ENCODE results near the gene SOX13. TPM values are rescaled to one million over a fixed set of nuclear protein-coding genes. Genes with fewer than 3 reads are reported as not detected.

SOX13 gene
- total and polyA plus RNA-seq, 9 of the 15 experiments (the other 6 are each of a cell fraction or from before 2014, with no cell fraction given) = 0.03 to 0.35 (median 0.06) TPM; not detected in 5

DNA sequence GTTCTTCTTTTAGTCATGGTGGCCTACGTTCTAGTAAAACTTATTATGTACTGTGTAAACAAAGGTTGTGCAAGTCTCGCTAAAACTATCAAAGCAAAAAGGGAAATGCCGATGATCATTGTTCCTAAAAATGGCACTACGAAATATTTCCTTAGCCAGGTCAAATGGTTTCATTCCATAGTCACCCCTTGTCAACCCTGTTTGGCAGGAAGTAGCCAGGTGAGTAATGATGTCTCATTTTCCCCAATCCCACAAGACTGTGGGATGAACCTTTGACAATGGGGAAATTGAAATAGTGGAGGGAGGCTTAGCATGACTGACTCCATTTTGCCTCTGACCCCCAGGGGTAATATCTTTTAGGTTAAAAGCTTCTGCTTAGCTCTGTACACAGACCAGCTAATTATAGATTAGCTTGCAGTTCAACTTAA lies 98.8 kb downstream of the SOX13 start (continued):
- TF ChIP-seq MCM7 (IDR thresholded peaks at IDR 0.05) (no peak), POLR2A (conservative IDR thresholded peaks at IDR 0.05) (no peak), EGR1 (conservative IDR thresholded peaks at IDR 0.05) (no peak), FOXJ3 (CRISPR knock-in tag; IDR thresholded peaks at IDR 0.05) (no peak), HMGN3 (IDR thresholded peaks at IDR 0.05; ENCODE audit: borderline replicate concordance, extremely low read depth, insufficient read length, low read depth, low read length) (no peak), BRF1 (IDR thresholded peaks at IDR 0.05; ENCODE audit: borderline replicate concordance, extremely low read depth, insufficient read length) (no peak), GATAD2A (IDR thresholded peaks at IDR 0.05) (no peak), MEIS2 (IDR thresholded peaks at IDR 0.05; ENCODE audit: partially characterized antibody) (no peak), FOSL1 (tag; conservative IDR thresholded peaks at IDR 0.05) (no peak), XRCC3 (IDR thresholded peaks at IDR 0.05) (no peak), TARDBP (IDR thresholded peaks at IDR 0.05) (no peak), SREBF2 (CRISPR knock-in tag; IDR thresholded peaks at IDR 0.05) (no peak), PRMT5 (CRISPR knock-in tag; IDR thresholded peaks at IDR 0.05) (no peak), SIRT6 (IDR thresholded peaks at IDR 0.05; ENCODE audit: low read depth, low read length) (no peak), ZC3H8 (IDR thresholded peaks at IDR 0.05) (no peak)
- TF ChIP-seq, protein P1, sequence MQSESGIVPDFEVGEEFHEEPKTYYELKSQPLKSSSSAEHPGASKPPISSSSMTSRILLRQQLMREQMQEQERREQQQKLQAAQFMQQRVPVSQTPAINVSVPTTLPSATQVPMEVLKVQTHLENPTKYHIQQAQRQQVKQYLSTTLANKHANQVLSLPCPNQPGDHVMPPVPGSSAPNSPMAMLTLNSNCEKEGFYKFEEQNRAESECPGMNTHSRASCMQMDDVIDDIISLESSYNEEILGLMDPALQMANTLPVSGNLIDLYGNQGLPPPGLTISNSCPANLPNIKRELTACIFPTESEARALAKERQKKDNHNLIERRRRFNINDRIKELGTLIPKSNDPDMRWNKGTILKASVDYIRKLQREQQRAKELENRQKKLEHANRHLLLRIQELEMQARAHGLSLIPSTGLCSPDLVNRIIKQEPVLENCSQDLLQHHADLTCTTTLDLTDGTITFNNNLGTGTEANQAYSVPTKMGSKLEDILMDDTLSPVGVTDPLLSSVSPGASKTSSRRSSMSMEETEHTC (IDR thresholded peaks at IDR 0.05) = no peak
- TF ChIP-seq, protein P2, sequence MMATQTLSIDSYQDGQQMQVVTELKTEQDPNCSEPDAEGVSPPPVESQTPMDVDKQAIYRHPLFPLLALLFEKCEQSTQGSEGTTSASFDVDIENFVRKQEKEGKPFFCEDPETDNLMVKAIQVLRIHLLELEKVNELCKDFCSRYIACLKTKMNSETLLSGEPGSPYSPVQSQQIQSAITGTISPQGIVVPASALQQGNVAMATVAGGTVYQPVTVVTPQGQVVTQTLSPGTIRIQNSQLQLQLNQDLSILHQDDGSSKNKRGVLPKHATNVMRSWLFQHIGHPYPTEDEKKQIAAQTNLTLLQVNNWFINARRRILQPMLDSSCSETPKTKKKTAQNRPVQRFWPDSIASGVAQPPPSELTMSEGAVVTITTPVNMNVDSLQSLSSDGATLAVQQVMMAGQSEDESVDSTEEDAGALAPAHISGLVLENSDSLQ (IDR thresholded peaks at IDR 0.05) = no peak
- TF ChIP-seq, protein P3, sequence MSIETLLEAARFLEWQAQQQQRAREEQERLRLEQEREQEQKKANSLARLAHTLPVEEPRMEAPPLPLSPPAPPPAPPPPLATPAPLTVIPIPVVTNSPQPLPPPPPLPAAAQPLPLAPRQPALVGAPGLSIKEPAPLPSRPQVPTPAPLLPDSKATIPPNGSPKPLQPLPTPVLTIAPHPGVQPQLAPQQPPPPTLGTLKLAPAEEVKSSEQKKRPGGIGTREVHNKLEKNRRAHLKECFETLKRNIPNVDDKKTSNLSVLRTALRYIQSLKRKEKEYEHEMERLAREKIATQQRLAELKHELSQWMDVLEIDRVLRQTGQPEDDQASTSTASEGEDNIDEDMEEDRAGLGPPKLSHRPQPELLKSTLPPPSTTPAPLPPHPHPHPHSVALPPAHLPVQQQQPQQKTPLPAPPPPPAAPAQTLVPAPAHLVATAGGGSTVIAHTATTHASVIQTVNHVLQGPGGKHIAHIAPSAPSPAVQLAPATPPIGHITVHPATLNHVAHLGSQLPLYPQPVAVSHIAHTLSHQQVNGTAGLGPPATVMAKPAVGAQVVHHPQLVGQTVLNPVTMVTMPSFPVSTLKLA (conservative IDR thresholded peaks at IDR 0.05) = no peak
- TF ChIP-seq, protein P4, sequence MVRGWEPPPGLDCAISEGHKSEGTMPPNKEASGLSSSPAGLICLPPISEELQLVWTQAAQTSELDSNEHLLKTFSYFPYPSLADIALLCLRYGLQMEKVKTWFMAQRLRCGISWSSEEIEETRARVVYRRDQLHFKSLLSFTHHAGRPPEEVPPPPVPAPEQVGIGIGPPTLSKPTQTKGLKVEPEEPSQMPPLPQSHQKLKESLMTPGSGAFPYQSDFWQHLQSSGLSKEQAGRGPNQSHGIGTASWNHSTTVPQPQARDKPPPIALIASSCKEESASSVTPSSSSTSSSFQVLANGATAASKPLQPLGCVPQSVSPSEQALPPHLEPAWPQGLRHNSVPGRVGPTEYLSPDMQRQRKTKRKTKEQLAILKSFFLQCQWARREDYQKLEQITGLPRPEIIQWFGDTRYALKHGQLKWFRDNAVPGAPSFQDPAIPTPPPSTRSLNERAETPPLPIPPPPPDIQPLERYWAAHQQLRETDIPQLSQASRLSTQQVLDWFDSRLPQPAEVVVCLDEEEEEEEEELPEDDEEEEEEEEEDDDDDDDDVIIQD (CRISPR knock-in tag; IDR thresholded peaks at IDR 0.05) = no peak
- TF ChIP-seq, protein P5, sequence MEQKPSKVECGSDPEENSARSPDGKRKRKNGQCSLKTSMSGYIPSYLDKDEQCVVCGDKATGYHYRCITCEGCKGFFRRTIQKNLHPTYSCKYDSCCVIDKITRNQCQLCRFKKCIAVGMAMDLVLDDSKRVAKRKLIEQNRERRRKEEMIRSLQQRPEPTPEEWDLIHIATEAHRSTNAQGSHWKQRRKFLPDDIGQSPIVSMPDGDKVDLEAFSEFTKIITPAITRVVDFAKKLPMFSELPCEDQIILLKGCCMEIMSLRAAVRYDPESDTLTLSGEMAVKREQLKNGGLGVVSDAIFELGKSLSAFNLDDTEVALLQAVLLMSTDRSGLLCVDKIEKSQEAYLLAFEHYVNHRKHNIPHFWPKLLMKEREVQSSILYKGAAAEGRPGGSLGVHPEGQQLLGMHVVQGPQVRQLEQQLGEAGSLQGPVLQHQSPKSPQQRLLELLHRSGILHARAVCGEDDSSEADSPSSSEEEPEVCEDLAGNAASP (IDR thresholded peaks at IDR 0.05) = no peak
- TF ChIP-seq, protein P6, sequence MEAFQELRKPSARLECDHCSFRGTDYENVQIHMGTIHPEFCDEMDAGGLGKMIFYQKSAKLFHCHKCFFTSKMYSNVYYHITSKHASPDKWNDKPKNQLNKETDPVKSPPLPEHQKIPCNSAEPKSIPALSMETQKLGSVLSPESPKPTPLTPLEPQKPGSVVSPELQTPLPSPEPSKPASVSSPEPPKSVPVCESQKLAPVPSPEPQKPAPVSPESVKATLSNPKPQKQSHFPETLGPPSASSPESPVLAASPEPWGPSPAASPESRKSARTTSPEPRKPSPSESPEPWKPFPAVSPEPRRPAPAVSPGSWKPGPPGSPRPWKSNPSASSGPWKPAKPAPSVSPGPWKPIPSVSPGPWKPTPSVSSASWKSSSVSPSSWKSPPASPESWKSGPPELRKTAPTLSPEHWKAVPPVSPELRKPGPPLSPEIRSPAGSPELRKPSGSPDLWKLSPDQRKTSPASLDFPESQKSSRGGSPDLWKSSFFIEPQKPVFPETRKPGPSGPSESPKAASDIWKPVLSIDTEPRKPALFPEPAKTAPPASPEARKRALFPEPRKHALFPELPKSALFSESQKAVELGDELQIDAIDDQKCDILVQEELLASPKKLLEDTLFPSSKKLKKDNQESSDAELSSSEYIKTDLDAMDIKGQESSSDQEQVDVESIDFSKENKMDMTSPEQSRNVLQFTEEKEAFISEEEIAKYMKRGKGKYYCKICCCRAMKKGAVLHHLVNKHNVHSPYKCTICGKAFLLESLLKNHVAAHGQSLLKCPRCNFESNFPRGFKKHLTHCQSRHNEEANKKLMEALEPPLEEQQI (IDR thresholded peaks at IDR 0.05) = no peak
